ENCODE results near the gene MARCHF3.
A peak's percentile ranks its signal among the peaks of the same experiment; 100 is the strongest.
"Not testable (repeated sequence)": the region's sequence is repeated elsewhere in the genome, so short reads cannot be mapped to it uniquely, and the experiment has no call there.

Gene MARCHF3

GRCh38 chr5:126947146-126948010, 83.0 kb downstream of the MARCHF3 start:
- DNase-seq = no peak

- DNase-seq = not testable (repeated sequence)
These were observed 87.5 kb downstream of the MARCHF3 start for GRCh38 chr5:126942908-126943307.

- no peak for DNase-seq
These were observed 89.0 kb downstream of the MARCHF3 start for GRCh38 chr5:126941403-126941802.

GRCh38 chr5:126939887-126940286, 90.5 kb downstream of the MARCHF3 start:
- no peak for DNase-seq

GRCh38 chr5:126938466-126938865, 91.9 kb downstream of the MARCHF3 start:
- no peak for DNase-seq

- no peak for DNase-seq
These were observed 92.6 kb downstream of the MARCHF3 start for GRCh38 chr5:126937771-126938170.

- no peak for DNase-seq
These were observed 93.5 kb downstream of the MARCHF3 start for GRCh38 chr5:126936775-126937418.

GRCh38 chr5:126931963-126932660, 98.2 kb downstream of the MARCHF3 start:
- DNase-seq = no peak

GRCh38 chr5:126928041-126928440, 102.3 kb downstream of the MARCHF3 start:
- DNase-seq = no peak

- DNase-seq = no peak
These were observed 102.9 kb downstream of the MARCHF3 start for GRCh38 chr5:126927429-126927828.

GRCh38 chr5:126926187-126926586, 104.2 kb downstream of the MARCHF3 start:
- DNase-seq = no peak

GRCh38 chr5:126925482-126925881, 104.9 kb downstream of the MARCHF3 start:
- DNase-seq = no peak

- no peak for DNase-seq
These were observed 105.9 kb downstream of the MARCHF3 start for GRCh38 chr5:126924331-126925033.

GRCh38 chr5:126921241-126922091, 108.9 kb downstream of the MARCHF3 start:
- no peak for DNase-seq

GRCh38 chr5:126920291-126920690, 110.1 kb downstream of the MARCHF3 start:
- DNase-seq = no peak

GRCh38 chr5:126919566-126919965, 110.8 kb downstream of the MARCHF3 start:
- DNase-seq = no peak

GRCh38 chr5:126918615-126918957, 111.8 kb downstream of the MARCHF3 start:
- DNase-seq = no peak

- peak; percentile 7 to 75 for DNase-seq
These were observed 112.3 kb downstream of the MARCHF3 start for GRCh38 chr5:126917918-126918614.

- no peak for DNase-seq
These were observed 114.9 kb downstream of the MARCHF3 start for GRCh38 chr5:126915496-126915895.

- no peak for DNase-seq
These were observed 115.4 kb downstream of the MARCHF3 start for GRCh38 chr5:126914801-126915436.

- no peak for DNase-seq
These were observed 117.7 kb downstream of the MARCHF3 start for GRCh38 chr5:126912616-126913200.
